ENCODE results near the gene FMNL2. TPM values are rescaled to one million over a fixed set of nuclear protein-coding genes. Genes with fewer than 3 reads are reported as not detected.

FMNL2 gene
- polyA plus RNA-seq, 3 donors: 0.28 to 3.2 (median 0.71) TPM

GRCh38 chr2:152432206-152432653 is 97.3 kb downstream of the FMNL2 start:
- no peak overlapping the region for H3K9ac ChIP-seq (ENCODE audit: insufficient read depth, low read length, poor library complexity, severe bottlenecking)
- H3K27me3 ChIP-seq (ENCODE audit: control insufficient read depth in 2 of 2, insufficient read depth in 2 of 2, low read length in 2 of 2): no peaks in the 10 kb centered on the region
- WGBS (ENCODE audit: insufficient coverage): 0% methylated on average over 1 of the region's 3 CpGs
- intact Hi-C loops (cut with micrococcal nuclease): loop anchor here (5.0 to 10.0 kb wide), 3 partner anchors 35 to 183 kb away; no protein-coding TSS in a partner anchor
- H2AFZ ChIP-seq (ENCODE audit: insufficient read depth, low read depth, low read length, poor library complexity, severe bottlenecking): no peak overlapping the region
- Mint-ChIP-seq H3K4me1 (peaks cover 30% of the 10 kb centered on the region), H3K4me3 (peak overlapping the region in 1 of 2 donors; percentile 44), H3K27ac (peak overlapping the region; percentile 90 to 98 (median 96)), H3K27me3 (ENCODE audit: low read depth in 3 of 3) (peaks cover 0 to 3% (median 0%) of the 10 kb centered on the region in 3 donors), H3K36me3 (no peaks in the 10 kb centered on the region), H3K9me3 (no peaks in the 10 kb centered on the region)
- no peaks in the 10 kb centered on the region for H3K79me2 ChIP-seq (ENCODE audit: insufficient read depth, low read length)
- peak overlapping the region in 1 of 3 experiments; percentile 43 for H3K4me3 ChIP-seq (replicated peaks in 1 of 3; ENCODE audit: low read depth in 2 of 3, low read length in 3 of 3)
- H3K36me3 ChIP-seq (replicated peaks in 1 of 2; ENCODE audit: control insufficient read depth in 1 of 2, insufficient read depth in 2 of 2, low read length in 2 of 2): no peaks in the 10 kb centered on the region
- no peaks in the 10 kb centered on the region for H3K9me3 ChIP-seq (replicated peaks in 1 of 2; ENCODE audit: control insufficient read depth in 1 of 2, insufficient read depth in 1 of 2, low read length in 2 of 2)
- DNase-seq: peak; percentile 87 to 97 (median 92)
- no peaks in the 10 kb centered on the region for H4K20me1 ChIP-seq (ENCODE audit: insufficient read depth, low read length)
- H3K27ac ChIP-seq (ENCODE audit: low read depth in 1 of 2, low read length in 2 of 2): peak overlapping the region; percentile 35 to 81
- TF ChIP-seq CTCF (IDR thresholded peaks at IDR 0.05): no peak
- peaks cover 30% of the 10 kb centered on the region in 2 donors for H3K4me1 ChIP-seq (ENCODE audit: control insufficient read depth in 1 of 2, insufficient read depth in 2 of 2, low read length in 2 of 2)
- peak overlapping the region; percentile 34 for H3K4me2 ChIP-seq (replicated peaks; ENCODE audit: extremely low read depth, low read length, poor library complexity, severe bottlenecking)

GRCh38 chr2:152432765-152433164 is 97.8 kb downstream of the FMNL2 start:
- H3K4me2 ChIP-seq (replicated peaks; ENCODE audit: extremely low read depth, low read length, poor library complexity, severe bottlenecking): peak overlapping the region; percentile 34

More at GRCh38 chr2:152432765-152433164, 97.8 kb downstream of the FMNL2 start:
- Histone ChIP-seq H3K4me1 (ENCODE audit: control insufficient read depth in 1 of 2, insufficient read depth in 2 of 2, low read length in 2 of 2) (peaks cover 30% of the 10 kb centered on the region in 2 donors), H3K36me3 (replicated peaks in 1 of 2; ENCODE audit: control insufficient read depth in 1 of 2, insufficient read depth in 2 of 2, low read length in 2 of 2) (no peaks in the 10 kb centered on the region), H3K9ac (ENCODE audit: insufficient read depth, low read length, poor library complexity, severe bottlenecking) (no peak overlapping the region), H2AFZ (ENCODE audit: insufficient read depth, low read depth, low read length, poor library complexity, severe bottlenecking) (no peak overlapping the region), H3K27ac (ENCODE audit: low read depth in 1 of 2, low read length in 2 of 2) (peak overlapping the region; percentile 35 to 81), H4K20me1 (ENCODE audit: insufficient read depth, low read length) (no peaks in the 10 kb centered on the region), H3K79me2 (ENCODE audit: insufficient read depth, low read length) (no peaks in the 10 kb centered on the region), H3K4me3 (replicated peaks in 1 of 3; ENCODE audit: low read depth in 2 of 3, low read length in 3 of 3) (peak overlapping the region in 1 of 3 experiments; percentile 43), H3K27me3 (ENCODE audit: control insufficient read depth in 2 of 2, insufficient read depth in 2 of 2, low read length in 2 of 2) (no peaks in the 10 kb centered on the region), H3K9me3 (replicated peaks in 1 of 2; ENCODE audit: control insufficient read depth in 1 of 2, insufficient read depth in 1 of 2, low read length in 2 of 2) (no peaks in the 10 kb centered on the region)
- Mint-ChIP-seq H3K4me3 (peak overlapping the region in 1 of 2 donors; percentile 44), H3K27ac (peak overlapping the region; percentile 90 to 98 (median 96)), H3K4me1 (peaks cover 30% of the 10 kb centered on the region), H3K27me3 (ENCODE audit: low read depth in 3 of 3) (peaks cover 0 to 3% (median 0%) of the 10 kb centered on the region in 3 donors), H3K9me3 (no peaks in the 10 kb centered on the region), H3K36me3 (no peaks in the 10 kb centered on the region)
- intact Hi-C loops (cut with micrococcal nuclease): loop anchor here (5.0 to 10.0 kb wide), 3 partner anchors 35 to 182 kb away; no protein-coding TSS in a partner anchor
- no peak for TF ChIP-seq CTCF (IDR thresholded peaks at IDR 0.05)
- no peak for DNase-seq
- WGBS (ENCODE audit: insufficient coverage): 100% methylated on average over 2 of the region's 4 CpGs
